Measurements from ENCODE around the gene RNF138. TPM values are rescaled to one million over a fixed set of nuclear protein-coding genes. Genes with fewer than 3 reads are reported as not detected.
"Not testable (repeated sequence)": the region's sequence is repeated elsewhere in the genome, so short reads cannot be mapped to it uniquely, and the experiment has no call there.

The RNF138 gene
- total RNA-seq, 4 donors from 2014 or later: 13.2 to 28.6 (median 15.4) TPM

DNA sequence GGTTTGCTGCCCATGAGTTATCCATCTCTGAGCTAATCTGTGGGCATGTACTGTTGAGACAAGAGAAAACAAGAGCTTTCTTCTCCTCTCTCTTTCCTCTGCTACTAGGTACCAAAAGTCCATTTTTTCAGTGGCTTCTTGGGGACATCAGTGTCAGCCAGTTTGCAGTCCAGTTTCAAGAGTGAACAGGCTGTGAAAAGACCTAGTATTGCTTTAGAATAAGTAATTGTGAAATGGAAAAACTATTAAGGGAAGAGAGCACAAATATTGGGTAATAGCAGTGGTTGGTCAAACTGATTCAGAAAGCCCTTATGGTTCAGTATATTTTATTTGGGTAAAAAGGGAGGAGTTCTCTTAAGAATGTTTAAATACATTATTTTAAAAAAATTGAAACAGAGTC is 65.2 kb downstream of the RNF138 start:
- peaks cover 4 to 7% (median 5%) of the 10 kb centered on the region in 3 donors for H3K4me1 ChIP-seq
- H3K36me3 ChIP-seq: no peaks in the 10 kb centered on the region
- TF ChIP-seq CTCF (IDR thresholded peaks at IDR 0.05) (no peak), POLR2A (IDR thresholded peaks at IDR 0.05) (no peak)
- H3K9me3 ChIP-seq: no peaks in the 10 kb centered on the region
- no peak for DNase-seq
- intact Hi-C loops (cut with DNase I): loop anchor here (5.0 kb wide), 1 partner anchor 395 kb away; no protein-coding TSS in a partner anchor
- H3K27me3 ChIP-seq: peaks cover 0 to 6% (median 0%) of the 10 kb centered on the region in 4 donors
- no peak overlapping the region for H3K27ac ChIP-seq
- H3K4me3 ChIP-seq: no peak overlapping the region

DNA sequence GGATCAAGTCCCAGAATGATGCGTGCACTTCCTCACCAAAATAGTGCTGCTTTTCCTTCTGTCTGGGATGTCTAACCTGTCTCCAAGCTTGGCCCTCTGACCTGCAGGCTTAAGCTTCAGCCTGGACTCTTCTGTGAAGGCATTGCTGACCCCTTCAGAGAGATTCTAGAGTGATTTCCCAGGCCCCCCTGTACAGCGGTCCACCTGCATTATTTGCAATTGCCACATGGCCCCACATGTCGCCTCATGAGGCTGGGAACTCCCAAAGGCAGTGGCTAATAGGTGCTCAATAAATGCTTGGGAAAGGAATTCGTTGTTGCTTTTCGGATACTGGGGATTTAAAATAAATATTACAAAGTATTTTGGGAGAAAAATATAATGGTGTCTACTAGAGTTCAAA is 65.9 kb downstream of the RNF138 start:
- no peak overlapping the region for H3K4me3 ChIP-seq
- peaks cover 0 to 6% (median 0%) of the 10 kb centered on the region in 4 donors for H3K27me3 ChIP-seq
- no peak for DNase-seq
- intact Hi-C loops (cut with DNase I): loop anchor here (5.0 kb wide), 1 partner anchor 395 kb away; no protein-coding TSS in a partner anchor
- H3K4me1 ChIP-seq: peaks cover 4 to 7% (median 5%) of the 10 kb centered on the region in 3 donors
- H3K36me3 ChIP-seq: no peaks in the 10 kb centered on the region
- TF ChIP-seq CTCF (IDR thresholded peaks at IDR 0.05) (no peak), POLR2A (IDR thresholded peaks at IDR 0.05) (no peak)
- H3K27ac ChIP-seq: no peak overlapping the region
- no peaks in the 10 kb centered on the region for H3K9me3 ChIP-seq
- 47 to 64% methylated on average over 5 of the region's 5 CpGs for WGBS, 2 donors

DNA sequence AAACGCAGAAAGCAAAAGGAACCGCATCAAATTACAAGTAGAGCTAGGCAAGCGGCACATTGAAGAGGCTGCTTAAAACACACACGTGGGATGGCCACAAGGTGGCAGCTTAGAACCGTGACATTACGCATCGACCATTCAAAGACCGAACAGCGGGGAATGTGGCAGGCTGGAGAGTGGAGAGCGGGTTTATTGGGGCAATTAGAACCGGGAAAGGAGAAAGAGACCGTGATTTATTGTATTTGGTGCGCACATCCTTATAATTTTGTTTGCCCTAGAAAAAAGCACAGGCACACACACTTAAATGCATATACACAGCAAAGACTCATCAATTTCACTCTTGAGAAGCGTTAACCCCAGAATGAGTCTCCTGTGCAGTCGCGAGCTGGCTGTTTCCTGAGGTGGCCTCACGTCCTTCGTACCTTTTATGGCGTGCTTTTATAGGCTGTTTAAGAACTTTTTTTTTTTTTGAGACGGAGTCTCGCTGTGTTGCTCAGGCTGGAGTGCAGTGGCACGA is 66.5 kb downstream of the RNF138 start:
- Histone ChIP-seq H3K4me1 (peaks cover 4 to 7% (median 5%) of the 10 kb centered on the region in 3 donors), H3K4me3 (peak overlapping the region in 2 of 4 donors; percentile 27 to 51), H3K27ac (no peak overlapping the region), H3K36me3 (no peaks in the 10 kb centered on the region), H3K27me3 (peaks cover 0 to 6% (median 0%) of the 10 kb centered on the region in 4 donors), H3K9me3 (no peaks in the 10 kb centered on the region)
- intact Hi-C loops (cut with DNase I): loop anchor here (5.0 kb wide), 1 partner anchor 394 kb away; no protein-coding TSS in a partner anchor
- DNase-seq: no peak
- WGBS, 2 donors: 6 to 7% methylated on average over 21 to 22 of the region's 22 CpGs
- TF ChIP-seq CTCF (IDR thresholded peaks at IDR 0.05) (peak; percentile 76 to 86 (median 84)), POLR2A (IDR thresholded peaks at IDR 0.05) (no peak)

DNA sequence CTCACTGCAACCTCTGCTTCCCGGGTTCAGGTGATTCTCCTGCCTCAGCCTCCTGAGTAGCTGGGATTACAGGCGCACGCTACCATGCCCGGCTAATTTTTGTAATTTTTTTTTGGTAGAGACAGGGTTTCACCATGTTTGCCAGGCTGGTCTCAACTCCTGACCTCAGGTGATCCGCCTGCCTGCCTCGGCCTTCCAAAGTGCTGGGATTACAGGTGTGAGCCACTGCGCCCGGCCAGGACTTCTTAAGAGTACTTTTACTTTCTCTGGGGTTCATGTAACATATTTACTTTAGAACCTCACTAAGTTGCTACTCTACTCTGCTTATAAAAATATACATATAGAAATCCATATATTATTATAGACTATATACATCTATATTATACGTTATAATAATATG is 67.0 kb downstream of the RNF138 start:
- peak overlapping the region in 2 of 4 donors; percentile 27 to 51 for H3K4me3 ChIP-seq
- not testable (repeated sequence) for DNase-seq, H3K4me1 ChIP-seq, H3K36me3 ChIP-seq, H3K27me3 ChIP-seq, H3K9me3 ChIP-seq, H3K27ac ChIP-seq
- 59 to 72% methylated on average over 5 to 9 of the region's 9 CpGs for WGBS, 2 donors
- intact Hi-C loops (cut with DNase I): loop anchor here (5.0 kb wide), 1 partner anchor 394 kb away; no protein-coding TSS in a partner anchor

DNA sequence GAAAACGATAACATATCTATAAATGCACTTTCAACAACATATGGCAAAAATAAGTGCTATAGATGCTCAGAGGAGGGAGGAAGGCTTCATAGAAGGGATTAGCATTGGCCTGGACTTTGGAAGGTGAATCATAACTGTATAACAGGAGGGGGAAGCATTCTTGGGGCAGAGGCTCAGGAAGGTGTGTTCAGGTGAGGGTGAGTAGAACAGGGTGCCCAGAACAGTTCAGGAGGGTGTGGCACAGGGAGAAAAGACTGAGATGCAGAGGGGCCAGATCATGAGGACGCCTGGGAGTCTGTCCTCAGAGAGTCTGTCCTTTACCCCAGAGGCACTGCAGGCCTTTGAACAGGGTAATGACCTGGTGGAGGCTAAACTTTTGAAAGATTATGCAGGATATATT is 68.9 kb downstream of the RNF138 start:
- WGBS, 2 donors: 63 to 69% methylated on average over 2 of the region's 2 CpGs
- Histone ChIP-seq H3K4me3 (no peak overlapping the region), H3K4me1 (peaks cover 4 to 7% (median 5%) of the 10 kb centered on the region in 3 donors), H3K27ac (no peak overlapping the region), H3K27me3 (peaks cover 0 to 6% (median 0%) of the 10 kb centered on the region in 4 donors), H3K9me3 (no peaks in the 10 kb centered on the region), H3K36me3 (no peaks in the 10 kb centered on the region)
- no peak for DNase-seq
- TF ChIP-seq CTCF (IDR thresholded peaks at IDR 0.05): no peak
- TF ChIP-seq POLR2A (IDR thresholded peaks at IDR 0.05): no peak
- intact Hi-C loops (cut with DNase I): no loop called here
